Panc1 (cell line): ENCODE data around the gene TEAD2. TPM values are rescaled to one million over a fixed set of nuclear protein-coding genes. Genes with fewer than 3 reads are reported as not detected.

ENCODE experiments used
- ATAC-seq: fragments of 200-7000 bp; cut with Tn5 transposase; 2 replicates; pipeline ENCODE4 v1.9.1; 2020; ENCODE audit warnings: mild to moderate bottlenecking, moderate library complexity
- BruUV-seq: library from RNA; stranded (reverse); fragments of 400-500 nt; replicated peaks from 2 replicates; lab custom pipeline; 2021; lab: Mats Ljungman, UMichigan
- CTCF ChIA-PET: fragments of 300-600 bp; sonication (Branson Sonifier 250); formaldehyde crosslinking; loops from one replicate; lab custom pipeline; 2022; ENCODE audit warnings: antibody characterized with exemption; lab: Charles Lee
- POLR2A ChIA-PET: fragments of 300-600 bp; sonication (Branson Sonifier 250); formaldehyde crosslinking; loops from one replicate; lab custom pipeline; 2022; ENCODE audit warnings: antibody characterized with exemption; lab: Charles Lee
- DNase-seq: peaks from one replicate; pipeline ENCODE4 v3.0.0-alpha.2; 2010; ENCODE audit warnings: low read depth, low spot score
- H3K27ac ChIP-seq: 2 replicates; pipeline ENCODE4 v1.5.1; 2011; ENCODE audit warnings: mild to moderate bottlenecking, low read length, inconsistent platforms
- H3K27me3 ChIP-seq: fragments of 200-500 bp; sonication (Bioruptor generic); 2 replicates; pipeline ENCODE4 v1.6.0; 2014; ENCODE audit warnings: low read length, inconsistent platforms; ENCODE audit not compliant: control insufficient read depth, insufficient read depth
- H3K36me3 ChIP-seq: fragments of 200-500 bp; sonication (Bioruptor generic); 2 replicates; pipeline ENCODE4 v1.5.1; 2014; ENCODE audit warnings: inconsistent platforms, mild to moderate bottlenecking, low read length, moderate library complexity; ENCODE audit not compliant: control insufficient read depth, insufficient read depth
- H3K4me1 ChIP-seq: 2 replicates; pipeline ENCODE4 v1.5.1; 2011; ENCODE audit warnings: inconsistent platforms, mild to moderate bottlenecking, low read length, moderate library complexity; ENCODE audit not compliant: control insufficient read depth, insufficient read depth
- H3K4me3 ChIP-seq, 2 experiments: 2 replicates each; pipeline ENCODE4 v1.5.1; 2011 to 2012; ENCODE audit warnings: low read depth in 2 of 2, low read length in 2 of 2, mild to moderate bottlenecking in 2 of 2, inconsistent platforms in 1 of 2, moderate library complexity in 1 of 2
- H3K9me3 ChIP-seq: fragments of 200-500 bp; sonication (Bioruptor generic); 2 replicates; pipeline ENCODE4 v1.5.1; 2014; ENCODE audit warnings: low read depth, mild to moderate bottlenecking, inconsistent platforms, low read length, moderate library complexity; ENCODE audit not compliant: control insufficient read depth, insufficient read depth
- CTCF ChIP-seq: fragments of 450-650 bp; IDR thresholded peaks from 2 replicates; pipeline ENCODE4 v1.5.1; 2017; ENCODE audit warnings: mild to moderate bottlenecking
- POLR2AphosphoS5 ChIP-seq: IDR thresholded peaks from 2 replicates; pipeline ENCODE4 v1.6.1; 2012; ENCODE audit warnings: mild to moderate bottlenecking, low read depth, low read length, moderate library complexity
- REST ChIP-seq, 2 experiments: IDR thresholded peaks; 2 replicates each; pipeline ENCODE4 v1.6.1; 2011 to 2012; ENCODE audit warnings: low read depth in 2 of 2, control low read depth in 1 of 2, low read length in 1 of 2, mild to moderate bottlenecking in 1 of 2, moderate library complexity in 1 of 2; ENCODE audit not compliant: insufficient read depth in 1 of 2
- SIN3A ChIP-seq: IDR thresholded peaks from 2 replicates; pipeline ENCODE4 v1.6.1; 2012; ENCODE audit warnings: low read depth, mild to moderate bottlenecking, low read length, moderate library complexity, borderline replicate concordance; ENCODE audit not compliant: insufficient read depth
- TCF7L2 ChIP-seq: IDR thresholded peaks from 2 replicates; pipeline ENCODE4 v1.6.1; 2011; ENCODE audit warnings: mild to moderate bottlenecking, low read depth, low read length, inconsistent platforms
- in situ Hi-C: cut with HindIII; loops from 2 replicates; pipeline ENCODE4 v1.10.0; 2016; ENCODE audit warnings: low sequenced_read_pairs, low pct_unique_long_range_greater_than_20kb
- intact Hi-C: fragments of 100-400 bp; cut with micrococcal nuclease; formaldehyde crosslinking; loops from one replicate; pipeline ENCODE4 v1.10.0; 2022; ENCODE audit not compliant: unreplicated experiment
- total RNA-seq: library from RNA; stranded (reverse); gene quantifications from one replicate; pipeline ENCODE4 v1.2.1, GENCODE V29; 2021; ENCODE audit not compliant: unreplicated experiment

The TEAD2 gene
- total RNA-seq, 1 experiment from 2014 or later = 31.9 TPM

GRCh38 chr19:49347191-49347590, 15.0 kb downstream of the TEAD2 start:
- Histone ChIP-seq H3K36me3 (no peaks in the 10 kb centered on the region; the same call in none of the 2 replicates), H3K27me3 (no peaks in the 10 kb centered on the region), H3K4me3 (no peak overlapping the region), H3K27ac (no peak overlapping the region), H3K4me1 (no peaks in the 10 kb centered on the region), H3K9me3 (no peaks in the 10 kb centered on the region)
- ATAC-seq (no peak), DNase-seq (no peak)
- POLR2A ChIA-PET = no interaction called here
- intact Hi-C loops = no loop called here
- no peak for TF ChIP-seq POLR2AphosphoS5
- BruUV-seq = no TSS peak
- CTCF ChIA-PET = no interaction called here
- in situ Hi-C loops = no loop called here

- ATAC-seq (no peak), DNase-seq (no peak)
- H3K4me3 ChIP-seq = no peak overlapping the region
- no peaks in the 10 kb centered on the region for H3K9me3 ChIP-seq
- no peaks in the 10 kb centered on the region for H3K27me3 ChIP-seq
- no TSS peak for BruUV-seq
- CTCF ChIA-PET = no interaction called here
- POLR2A ChIA-PET = no interaction called here
- H3K36me3 ChIP-seq = no peaks in the 10 kb centered on the region; the same call in none of the 2 replicates
- TF ChIP-seq REST (IDR thresholded peaks at IDR 0.05; ENCODE audit: insufficient read depth in 1 of 2, low read depth in 2 of 2, low read length in 1 of 2) (no peak), TCF7L2 (no peak)
- intact Hi-C loops = no loop called here
- in situ Hi-C loops = no loop called here
- peaks cover 3% of the 10 kb centered on the region; the same call in 1 of the 2 replicates for H3K4me1 ChIP-seq
- no peak overlapping the region for H3K27ac ChIP-seq
Observed at GRCh38 chr19:49344505-49345423, 17.5 kb downstream of the TEAD2 start.

GRCh38 chr19:49343123-49343522, 19.1 kb downstream of the TEAD2 start:
- BruUV-seq = no TSS peak
- no peaks in the 10 kb centered on the region for H3K9me3 ChIP-seq
- ChIA-PET CTCF (no interaction called here), POLR2A (no interaction called here)
- no peak for ATAC-seq
- H3K36me3 ChIP-seq = no peaks in the 10 kb centered on the region; the same call in none of the 2 replicates
- no peaks in the 10 kb centered on the region for H3K27me3 ChIP-seq
- no peak overlapping the region for H3K4me3 ChIP-seq
- H3K27ac ChIP-seq = no peak overlapping the region
- in situ Hi-C loops = no loop called here
- no peak for DNase-seq
- TF ChIP-seq CTCF (no peak), SIN3A (no peak), POLR2AphosphoS5 (no peak), TCF7L2 (no peak), REST (IDR thresholded peaks at IDR 0.05; ENCODE audit: insufficient read depth in 1 of 2, low read depth in 2 of 2, low read length in 1 of 2) (no peak)
- intact Hi-C loops = no loop called here
- H3K4me1 ChIP-seq = peaks cover 3% of the 10 kb centered on the region; the same call in 1 of the 2 replicates
